GM08714 (cell line): ENCODE results near the gene HELZ2.

Source experiments
- H3K4me3 ChIP-seq: fragments of 200-500 bp; sonication (Bioruptor generic); 2 replicates; pipeline ENCODE4 v1.5.1; 2014; ENCODE audit warnings: mild to moderate bottlenecking, low read length, inconsistent platforms
- ZNF274 ChIP-seq: IDR thresholded peaks from 2 replicates; pipeline ENCODE4 v1.6.1; 2012; ENCODE audit warnings: mild to moderate bottlenecking, low read depth, low read length

Gene HELZ2

GRCh38 chr20:63541371-63541770 is 32.7 kb downstream of the HELZ2 start:
- no peak for TF ChIP-seq ZNF274
- H3K4me3 ChIP-seq: no peak overlapping the region

- H3K4me3 ChIP-seq: no peak overlapping the region
- no peak for TF ChIP-seq ZNF274
Measured at GRCh38 chr20:63540417-63541186, 33.4 kb downstream of the HELZ2 start.

- no peak for TF ChIP-seq ZNF274
- H3K4me3 ChIP-seq: no peak overlapping the region
Measured at GRCh38 chr20:63539441-63540370, 34.3 kb downstream of the HELZ2 start.

DNA sequence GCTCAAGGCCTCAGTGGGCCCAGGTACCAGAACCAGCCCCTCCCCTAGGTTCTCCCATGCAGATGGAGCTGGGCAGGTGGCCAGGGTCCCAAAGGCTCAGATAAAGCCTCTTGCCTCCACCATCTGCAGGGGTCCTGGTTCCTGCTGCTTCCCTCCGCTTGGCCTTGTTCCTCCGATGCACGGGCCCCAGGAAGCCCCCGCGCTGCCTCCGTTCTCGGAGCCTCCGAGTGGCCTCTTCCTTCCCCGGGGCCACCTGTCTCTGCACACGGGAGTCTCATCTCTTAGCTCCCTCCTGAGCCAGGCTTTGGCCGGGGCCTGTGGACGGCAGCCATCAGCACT is 35.0 kb downstream of the HELZ2 start:
- TF ChIP-seq ZNF274: no peak

GRCh38 chr20:63538204-63539091 is 35.6 kb downstream of the HELZ2 start:
- no peak for TF ChIP-seq ZNF274
- H3K4me3 ChIP-seq: no peak overlapping the region

More for the DNA sequence above, 35.0 kb downstream of the HELZ2 start:
- H3K4me3 ChIP-seq: no peak overlapping the region

GRCh38 chr20:63537525-63538203 is 36.4 kb downstream of the HELZ2 start:
- TF ChIP-seq ZNF274: no peak
- peak overlapping the region; percentile 18; the same call in 1 of the 2 replicates for H3K4me3 ChIP-seq

- no peak for TF ChIP-seq ZNF274
- peak within 1 kb of the TSS; percentile 18; the same call in 1 of the 2 replicates for H3K4me3 ChIP-seq
Measured at GRCh38 chr20:63536997-63537524, 37.0 kb downstream of the HELZ2 start, which contains the start of gene PTK6. TSS of gene PTK6 (minus strand) at chr20:63537376. CDS start at chr20:63537314, 62 bp downstream.

- no peak for TF ChIP-seq ZNF274
Measured at GRCh38 chr20:63536241-63536977, 37.6 kb downstream of the HELZ2 start.

GRCh38 chr20:63534831-63535651 is 39.0 kb downstream of the HELZ2 start:
- H3K4me3 ChIP-seq: no peak overlapping the region
- TF ChIP-seq ZNF274: no peak

More at GRCh38 chr20:63536241-63536977, 37.6 kb downstream of the HELZ2 start:
- no peak overlapping the region for H3K4me3 ChIP-seq

DNA sequence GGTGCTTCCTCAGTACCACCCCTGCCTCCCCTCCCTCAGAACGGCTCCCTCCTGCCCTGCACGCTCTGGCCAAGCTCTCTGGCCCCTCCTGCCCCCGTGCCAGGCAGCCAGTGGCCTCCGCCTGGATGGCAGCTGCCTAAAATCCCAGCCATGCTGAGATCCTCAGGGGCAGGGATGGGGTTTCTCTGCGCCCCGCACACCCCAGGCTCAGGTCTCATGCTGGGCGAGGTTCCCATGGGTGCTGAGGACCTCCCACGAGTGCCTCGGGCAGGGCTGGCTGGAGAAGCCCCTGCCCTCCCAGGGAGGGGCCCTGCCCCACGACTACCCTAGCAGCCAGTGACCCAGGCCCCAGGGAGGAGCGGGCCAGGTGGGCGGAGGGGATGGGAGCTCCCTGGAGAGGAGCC is 39.6 kb downstream of the HELZ2 start:
- H3K4me3 ChIP-seq: no peak overlapping the region
- TF ChIP-seq ZNF274: no peak

GRCh38 chr20:63533871-63534393 is 40.1 kb downstream of the HELZ2 start:
- no peak for TF ChIP-seq ZNF274
- H3K4me3 ChIP-seq: no peak overlapping the region
